ENCODE data around the gene YY1.

GRCh38 chr14:100282083-100282350 is 43.1 kb downstream of the YY1 start:
- TF ChIP-seq EZH2phosphoT487 (IDR thresholded peaks at IDR 0.05; ENCODE audit: insufficient read depth, low read depth): no peak
- TF ChIP-seq EZH2 (IDR thresholded peaks at IDR 0.05; ENCODE audit: insufficient read depth, poor library complexity, severe bottlenecking): no peak

Measured in GM23248 (cell line).